ENCODE data around the gene HILPDA. TPM values are rescaled to one million over a fixed set of nuclear protein-coding genes. Genes with fewer than 3 reads are reported as not detected.
A peak's percentile ranks its signal among the peaks of the same experiment; 100 is the strongest.

HILPDA gene
- total and polyA plus RNA-seq, 2 of the 4 experiments (the other 2 are of a cell fraction), result 31.2 to 35.6 TPM

- H3K4me3 ChIP-seq (ENCODE audit: insufficient read depth, low read depth, low read length), result no peak overlapping the region
- H3K18ac ChIP-seq (ENCODE audit: low read depth, low read length), result no peak overlapping the region
- H3K56ac ChIP-seq (ENCODE audit: extremely low read depth, insufficient read depth, low read length), result no peak overlapping the region
- H3K36me3 ChIP-seq (ENCODE audit: control insufficient read depth, insufficient read depth, low read length), result no peaks in the 10 kb centered on the region
- no peaks in the 10 kb centered on the region for H3K9me3 ChIP-seq (ENCODE audit: control insufficient read depth, insufficient read depth, low read length)
- ChIA-PET CTCF (no interaction called here), POLR2A (ENCODE audit: unreplicated experiment) (no interaction called here)
- no peak overlapping the region for H4K5ac ChIP-seq (ENCODE audit: low read depth, low read length)
- no peak overlapping the region for H3K4me2 ChIP-seq (ENCODE audit: low read depth, low read length)
- WGBS, 2 experiments (ENCODE audit: extremely low coverage in 2 of 2, insufficient read length in 1 of 2), result no CpG with 5 or more reads among the region's 1 CpG
- no TSS peak for BruUV-seq (replicated peaks)
- no peak overlapping the region for H3K27ac ChIP-seq (ENCODE audit: insufficient read depth, low read length)
- no peaks in the 10 kb centered on the region for H4K20me1 ChIP-seq (ENCODE audit: insufficient read depth, low read length)
- H2AK9ac ChIP-seq (replicated peaks; ENCODE audit: low read depth, low read length, poor library complexity), result peak overlapping the region; percentile 79
- H3K9ac ChIP-seq (ENCODE audit: low read depth, low read length), result no peak overlapping the region
- DNase-seq, result no peak
- H3K23ac ChIP-seq (ENCODE audit: low read depth, low read length), result no peak overlapping the region
- no peak overlapping the region for H2BK15ac ChIP-seq (ENCODE audit: low read depth, low read length)
- no peak overlapping the region for H3K4ac ChIP-seq (ENCODE audit: low read depth, low read length)
- H2BK5ac ChIP-seq (ENCODE audit: low read depth, low read length, poor library complexity, severe bottlenecking), result no peak overlapping the region
- no peak overlapping the region for H2BK20ac ChIP-seq (ENCODE audit: low read depth, low read length)
- H2BK120ac ChIP-seq (ENCODE audit: low read depth, low read length), result no peak overlapping the region
- no peak overlapping the region for H3K14ac ChIP-seq (replicated peaks; ENCODE audit: low read depth, low read length)
- in situ Hi-C loops (cut with MboI; ENCODE audit: low sequenced_read_pairs) (no loop called here), intact Hi-C loops (cut with micrococcal nuclease) (no loop called here), dilution Hi-C loops (cut with HindIII; ENCODE audit: low sequenced_read_pairs, unreplicated experiment) (no loop called here)
- no peaks in the 10 kb centered on the region for H3K79me1 ChIP-seq (ENCODE audit: low read depth in 1 of 2, low read length in 2 of 2)
- TF ChIP-seq POLR2A (IDR thresholded peaks at IDR 0.05; ENCODE audit: low read depth, low read length), result no peak
- H3K4me1 ChIP-seq (ENCODE audit: control insufficient read depth, insufficient read depth, low read length), result peaks cover 2% of the 10 kb centered on the region
- H3K27me3 ChIP-seq (ENCODE audit: control insufficient read depth, insufficient read depth, low read length), result peaks cover 24% of the 10 kb centered on the region
- no peak overlapping the region for H2AK5ac ChIP-seq (ENCODE audit: low read depth, low read length)
- H2AFZ ChIP-seq (replicated peaks; ENCODE audit: low read length, poor library complexity), result no peak overlapping the region
- H3K9me1 ChIP-seq (ENCODE audit: insufficient read depth, low read length), result no peaks in the 10 kb centered on the region
- no peak overlapping the region for H4K8ac ChIP-seq (ENCODE audit: low read depth in 2 of 2, low read length in 2 of 2)
- no peak for ATAC-seq (ENCODE audit: low read depth)
- no peak overlapping the region for H4K91ac ChIP-seq (ENCODE audit: insufficient read depth, low read depth, low read length)
Observed at GRCh38 chr7:128421384-128421783, 34.3 kb upstream of the HILPDA start.

All from IMR-90 (cell line).